Measurements from ENCODE around the gene PXDN. TPM values are rescaled to one million over a fixed set of nuclear protein-coding genes. Genes with fewer than 3 reads are reported as not detected.
A peak's percentile ranks its signal among the peaks of the same experiment; 100 is the strongest.

Gene PXDN
- total RNA-seq, 1 experiment from 2014 or later = 125 TPM

DNA sequence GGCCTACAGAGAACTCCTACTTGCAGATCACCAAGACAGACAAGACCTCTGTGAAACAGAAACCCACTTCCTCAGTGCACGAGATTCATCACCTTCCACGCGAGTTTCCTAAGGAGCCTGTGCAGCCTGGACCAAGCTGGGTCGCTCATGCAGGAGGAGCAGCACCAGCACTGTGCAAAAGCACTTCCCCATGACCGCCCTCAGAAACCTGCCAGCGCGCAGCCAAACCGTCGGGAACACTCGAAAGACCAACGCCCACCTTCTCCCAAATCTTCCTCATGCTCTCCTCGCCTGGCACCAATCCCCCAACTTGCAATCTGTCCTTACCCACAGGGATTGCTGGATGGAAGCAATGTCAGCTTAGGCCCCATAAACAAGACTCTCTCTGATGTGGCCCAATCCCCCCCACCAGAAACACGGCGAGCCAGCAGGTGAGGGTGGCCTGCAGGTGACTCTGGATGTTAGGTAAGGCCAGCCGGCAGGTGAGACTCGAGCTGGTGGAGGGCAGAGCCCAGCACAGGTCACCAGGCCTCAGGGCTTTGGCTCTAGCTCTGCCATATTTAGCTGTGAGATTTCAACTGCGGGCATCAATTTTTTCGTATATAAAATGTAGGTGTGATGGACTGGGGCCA is 69.4 kb downstream of the PXDN start:
- H3K9me3 ChIP-seq (ENCODE audit: low read length) = no peaks in the 10 kb centered on the region
- H3K79me2 ChIP-seq (ENCODE audit: low read length) = peaks cover 10% of the 10 kb centered on the region
- no TSS peak for BruUV-seq (replicated peaks)
- peaks cover 76% of the 10 kb centered on the region for H3K36me3 ChIP-seq (ENCODE audit: low read depth, low read length)
- H4K20me1 ChIP-seq (ENCODE audit: low read length) = no peaks in the 10 kb centered on the region
- H3K4me1 ChIP-seq (ENCODE audit: insufficient read depth, low read length) = peaks cover 24% of the 10 kb centered on the region
- no peak for DNase-seq
- H2AFZ ChIP-seq (ENCODE audit: low read length) = no peak overlapping the region
- no peak overlapping the region for H3K4me3 ChIP-seq (ENCODE audit: low read length)
- ChIA-PET POLR2A (ENCODE audit: unreplicated experiment) (interaction anchor here (0.5 to 0.8 kb wide), 3 partner anchors 14 to 69 kb away, joined by 3 to 8 read pairs (median 4); partner anchors contain the start of gene PXDN), CTCF (interaction anchor here (0.5 to 1.3 kb wide), 12 partner anchors 11 to 95 kb away, joined by 3 to 17 read pairs (median 4); no protein-coding TSS in a partner anchor)
- H3K4me2 ChIP-seq (ENCODE audit: low read length) = peak overlapping the region; percentile 30
- H3K9me2 ChIP-seq (replicated peaks; ENCODE audit: low read length) = no peaks in the 10 kb centered on the region
- TF ChIP-seq EZH2phosphoT487 (IDR thresholded peaks at IDR 0.05; ENCODE audit: borderline replicate concordance, low read length) (no peak), EZH2 (IDR thresholded peaks at IDR 0.05; ENCODE audit: low read length, unreplicated experiment) (no peak)
- TF ChIP-seq, protein P1, sequence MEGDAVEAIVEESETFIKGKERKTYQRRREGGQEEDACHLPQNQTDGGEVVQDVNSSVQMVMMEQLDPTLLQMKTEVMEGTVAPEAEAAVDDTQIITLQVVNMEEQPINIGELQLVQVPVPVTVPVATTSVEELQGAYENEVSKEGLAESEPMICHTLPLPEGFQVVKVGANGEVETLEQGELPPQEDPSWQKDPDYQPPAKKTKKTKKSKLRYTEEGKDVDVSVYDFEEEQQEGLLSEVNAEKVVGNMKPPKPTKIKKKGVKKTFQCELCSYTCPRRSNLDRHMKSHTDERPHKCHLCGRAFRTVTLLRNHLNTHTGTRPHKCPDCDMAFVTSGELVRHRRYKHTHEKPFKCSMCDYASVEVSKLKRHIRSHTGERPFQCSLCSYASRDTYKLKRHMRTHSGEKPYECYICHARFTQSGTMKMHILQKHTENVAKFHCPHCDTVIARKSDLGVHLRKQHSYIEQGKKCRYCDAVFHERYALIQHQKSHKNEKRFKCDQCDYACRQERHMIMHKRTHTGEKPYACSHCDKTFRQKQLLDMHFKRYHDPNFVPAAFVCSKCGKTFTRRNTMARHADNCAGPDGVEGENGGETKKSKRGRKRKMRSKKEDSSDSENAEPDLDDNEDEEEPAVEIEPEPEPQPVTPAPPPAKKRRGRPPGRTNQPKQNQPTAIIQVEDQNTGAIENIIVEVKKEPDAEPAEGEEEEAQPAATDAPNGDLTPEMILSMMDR (conservative IDR thresholded peaks at IDR 0.05; ENCODE audit: low read depth, low read length) = no peak
- ATAC-seq = no peak
- peak overlapping the region; percentile 38 for H3K9ac ChIP-seq (ENCODE audit: low read length)
- H3F3A ChIP-seq (ENCODE audit: low read length, unreplicated experiment) = no peaks in the 10 kb centered on the region
- intact Hi-C loops (cut with micrococcal nuclease) = loop anchor here (1.0 to 2.0 kb wide), 8 partner anchors 21 to 142 kb away; no protein-coding TSS in a partner anchor
- peak overlapping the region; percentile 84 for H3K27ac ChIP-seq (ENCODE audit: low read length)
- H3K27me3 ChIP-seq (ENCODE audit: low read length) = no peaks in the 10 kb centered on the region

DNA sequence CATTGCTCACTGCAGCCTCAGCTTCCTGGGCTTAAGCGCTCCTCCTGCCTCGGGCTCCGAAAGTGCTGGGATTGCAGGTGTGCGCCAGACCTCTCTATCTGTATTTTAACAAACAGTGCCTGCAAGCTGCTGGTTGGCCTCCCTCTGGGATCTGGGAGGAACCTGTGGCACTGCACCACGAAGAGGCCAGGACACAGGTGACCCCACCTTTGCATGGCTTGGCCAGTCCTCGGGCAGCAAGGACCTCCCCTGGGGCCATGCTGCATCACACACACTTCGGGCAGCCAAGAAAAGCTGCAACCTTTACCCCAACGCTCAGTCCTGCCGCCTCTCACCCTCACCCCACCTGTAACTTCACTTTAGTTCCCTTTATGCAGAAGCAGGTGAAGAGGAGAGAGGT is 70.0 kb downstream of the PXDN start:
- no TSS peak for BruUV-seq (replicated peaks)

More for the DNA sequence above, 70.0 kb downstream of the PXDN start:
- CTCF ChIA-PET = no interaction called here
- peaks cover 24% of the 10 kb centered on the region for H3K4me1 ChIP-seq (ENCODE audit: insufficient read depth, low read length)
- no peak for DNase-seq
- peaks cover 72% of the 10 kb centered on the region for H3K36me3 ChIP-seq (ENCODE audit: low read depth, low read length)
- H3K79me2 ChIP-seq (ENCODE audit: low read length) = peaks cover 10% of the 10 kb centered on the region
- H3K9ac ChIP-seq (ENCODE audit: low read length) = no peak overlapping the region
- 0 out of 2 replicates have a peak overlapping the region, but pooled peaks have one; percentile 84 for H3K27ac ChIP-seq (ENCODE audit: low read length)
- intact Hi-C loops (cut with micrococcal nuclease) = loop anchor here (2.0 kb wide), 1 partner anchor 41 kb away; no protein-coding TSS in a partner anchor
- H3K9me2 ChIP-seq (replicated peaks; ENCODE audit: low read length) = no peaks in the 10 kb centered on the region
- POLR2A ChIA-PET (ENCODE audit: unreplicated experiment) = no interaction called here
- H3K9me3 ChIP-seq (ENCODE audit: low read length) = no peaks in the 10 kb centered on the region
- no peak for ATAC-seq
- no peak overlapping the region for H3K4me3 ChIP-seq (ENCODE audit: low read length)
- H2AFZ ChIP-seq (ENCODE audit: low read length) = no peak overlapping the region
- no peaks in the 10 kb centered on the region for H3F3A ChIP-seq (ENCODE audit: low read length, unreplicated experiment)
- H3K4me2 ChIP-seq (ENCODE audit: low read length) = no peak overlapping the region
- TF ChIP-seq EZH2 (IDR thresholded peaks at IDR 0.05; ENCODE audit: low read length, unreplicated experiment) (no peak), EZH2phosphoT487 (IDR thresholded peaks at IDR 0.05; ENCODE audit: borderline replicate concordance, low read length) (no peak)
- TF ChIP-seq, protein P1 (conservative IDR thresholded peaks at IDR 0.05; ENCODE audit: low read depth, low read length) = no peak
- H4K20me1 ChIP-seq (ENCODE audit: low read length) = no peaks in the 10 kb centered on the region
- no peaks in the 10 kb centered on the region for H3K27me3 ChIP-seq (ENCODE audit: low read length)

All from PC-3 (cell line).